ENCODE results near the gene CHMP4A.
"Not testable (repeated sequence)": the region's sequence is repeated elsewhere in the genome, so short reads cannot be mapped to it uniquely, and the experiment has no call there.

Gene CHMP4A

DNA sequence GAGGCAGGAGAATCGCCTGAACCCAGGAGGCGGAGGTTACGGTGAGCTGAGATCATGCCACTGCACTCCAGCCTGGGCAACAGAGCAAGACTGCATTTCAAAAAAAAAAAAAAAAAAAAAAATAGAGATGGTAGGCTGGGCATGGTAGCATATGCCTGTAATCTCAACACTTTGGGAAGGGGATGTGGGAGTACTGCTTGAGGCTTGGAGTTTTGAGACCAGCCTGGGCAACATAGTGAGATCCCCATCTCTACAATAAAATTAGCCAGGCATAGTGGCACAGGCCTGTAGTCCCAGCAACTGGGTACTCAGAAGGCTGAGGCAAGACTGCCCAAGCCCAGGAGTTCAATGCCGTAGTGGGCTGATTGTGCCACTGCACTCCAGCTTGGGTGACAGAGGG is 9.7 kb upstream of the CHMP4A start:
- not testable (repeated sequence) for DNase-seq

DNA sequence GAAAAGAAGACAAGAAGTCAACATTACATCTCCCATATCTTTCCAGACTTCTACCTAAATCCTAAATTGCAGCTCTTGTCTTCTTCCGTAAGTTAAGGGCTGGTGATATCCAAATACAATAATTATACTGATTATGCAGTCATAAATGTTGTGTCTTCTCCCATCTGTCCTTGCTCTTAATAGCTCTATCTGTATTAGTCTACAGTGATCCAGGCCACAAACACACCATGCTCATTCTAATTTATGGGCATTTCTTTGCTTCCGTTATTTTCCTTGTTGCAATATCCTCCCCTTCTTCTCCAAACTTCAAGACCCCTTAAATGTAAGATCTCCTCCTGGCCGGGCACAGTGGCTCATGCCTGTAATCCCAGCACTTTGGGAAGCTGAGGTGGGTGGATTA is 6.2 kb upstream of the CHMP4A start:
- DNase-seq: no peak

DNA sequence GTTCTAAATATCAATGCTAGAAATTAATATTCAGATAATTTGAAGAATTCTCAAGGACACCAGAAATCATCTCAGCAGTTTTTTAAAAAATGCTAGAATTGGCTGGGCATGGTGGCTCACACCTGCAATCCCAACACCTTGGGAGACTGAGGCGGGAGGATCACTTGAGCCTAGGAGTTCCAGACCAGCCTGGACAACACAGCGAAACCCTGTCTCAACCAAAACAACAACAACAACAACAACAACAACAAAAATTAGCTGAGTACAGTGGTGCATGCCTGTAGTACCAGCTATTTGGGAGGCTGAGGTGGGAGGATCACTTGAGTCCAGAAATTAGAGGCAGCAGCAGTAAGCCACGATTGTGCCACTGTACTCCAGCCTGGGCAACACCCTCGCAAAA is 5.8 kb upstream of the CHMP4A start:
- no peak for DNase-seq

DNA sequence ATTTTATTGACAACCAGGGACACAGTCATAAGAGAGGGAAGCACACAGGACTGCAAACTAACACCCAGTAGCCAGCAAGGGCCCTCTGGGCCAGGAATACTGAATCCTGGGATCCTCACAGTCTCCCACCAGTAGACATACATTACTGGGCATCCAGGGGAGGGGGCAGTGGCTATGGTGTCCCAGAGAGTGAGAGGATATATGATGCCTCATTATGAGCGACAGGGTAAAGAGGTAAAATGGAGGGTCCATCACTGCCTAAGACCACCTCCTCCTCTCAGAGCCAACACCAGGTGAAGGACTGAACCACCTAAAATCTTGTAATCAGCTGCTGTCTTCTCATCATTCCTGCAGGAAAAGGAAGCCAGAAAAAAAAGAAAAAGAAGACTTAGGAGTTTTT is 3.6 kb upstream of the CHMP4A start:
- DNase-seq: not testable (repeated sequence)

DNA sequence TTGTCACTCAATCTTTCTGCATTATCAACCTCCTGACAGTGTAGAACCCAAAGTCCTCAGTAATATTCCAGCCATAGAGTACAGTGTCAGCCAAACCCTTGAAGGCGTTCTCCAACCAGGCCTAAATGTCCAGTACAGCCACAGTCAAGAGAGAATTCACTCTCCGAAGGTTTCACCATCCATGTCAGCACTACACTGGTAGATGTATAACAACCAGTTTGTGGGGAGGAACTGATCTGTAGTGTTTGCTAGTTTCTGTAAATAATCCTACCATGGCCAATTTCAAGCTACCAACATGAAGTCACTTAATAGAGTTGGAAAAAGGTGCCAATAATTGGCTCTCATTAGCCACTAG is 3.0 kb upstream of the CHMP4A start:
- DNase-seq: no peak

DNA sequence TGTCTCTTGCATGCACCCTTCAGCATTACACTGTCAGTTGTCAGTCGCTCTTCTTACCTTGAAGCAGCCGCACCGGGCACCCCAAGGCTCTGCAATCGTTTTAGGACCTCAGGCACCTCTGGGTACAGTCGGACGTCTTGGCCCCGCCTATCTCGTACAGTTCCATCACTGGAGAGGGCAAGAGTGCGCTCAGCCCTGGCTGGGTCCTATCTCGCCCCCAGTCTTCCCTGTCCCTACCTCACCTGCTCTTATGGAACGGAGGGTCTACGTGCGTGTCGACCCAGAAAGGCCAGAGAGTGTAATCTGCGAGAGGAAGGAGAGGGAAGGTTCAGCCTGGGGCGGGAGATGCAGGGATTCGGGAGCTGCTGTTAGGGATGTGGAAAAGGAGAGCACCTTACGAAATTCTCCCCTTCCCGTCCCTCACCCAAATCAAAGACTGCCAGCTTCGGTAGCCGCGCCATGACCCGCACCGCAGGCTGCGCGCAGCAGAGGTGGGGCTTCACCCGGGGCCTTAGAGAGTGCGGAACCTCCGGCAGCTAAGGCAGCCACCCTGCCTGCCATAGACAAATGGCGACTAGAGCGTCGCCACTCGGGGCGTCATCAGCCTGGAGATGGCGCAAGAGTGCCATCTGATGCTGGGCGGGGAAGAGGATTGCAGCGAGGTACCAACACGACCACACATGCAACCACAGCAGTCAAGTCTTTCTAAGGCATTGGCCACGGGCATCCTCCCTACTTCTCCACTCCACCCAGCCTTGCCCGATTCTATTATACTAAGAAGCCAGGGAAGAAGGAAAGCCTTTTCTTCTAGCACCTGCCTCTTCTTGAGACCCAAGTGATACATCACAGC is 2.4 kb upstream of the CHMP4A start, which contains the start of gene MDP1:
TSS of gene MDP1 (minus strand) at position 572 of the 850 bp plus-strand sequence. CDS start at position 461, 111 bp downstream.
- peak; percentile 90 for DNase-seq

DNA sequence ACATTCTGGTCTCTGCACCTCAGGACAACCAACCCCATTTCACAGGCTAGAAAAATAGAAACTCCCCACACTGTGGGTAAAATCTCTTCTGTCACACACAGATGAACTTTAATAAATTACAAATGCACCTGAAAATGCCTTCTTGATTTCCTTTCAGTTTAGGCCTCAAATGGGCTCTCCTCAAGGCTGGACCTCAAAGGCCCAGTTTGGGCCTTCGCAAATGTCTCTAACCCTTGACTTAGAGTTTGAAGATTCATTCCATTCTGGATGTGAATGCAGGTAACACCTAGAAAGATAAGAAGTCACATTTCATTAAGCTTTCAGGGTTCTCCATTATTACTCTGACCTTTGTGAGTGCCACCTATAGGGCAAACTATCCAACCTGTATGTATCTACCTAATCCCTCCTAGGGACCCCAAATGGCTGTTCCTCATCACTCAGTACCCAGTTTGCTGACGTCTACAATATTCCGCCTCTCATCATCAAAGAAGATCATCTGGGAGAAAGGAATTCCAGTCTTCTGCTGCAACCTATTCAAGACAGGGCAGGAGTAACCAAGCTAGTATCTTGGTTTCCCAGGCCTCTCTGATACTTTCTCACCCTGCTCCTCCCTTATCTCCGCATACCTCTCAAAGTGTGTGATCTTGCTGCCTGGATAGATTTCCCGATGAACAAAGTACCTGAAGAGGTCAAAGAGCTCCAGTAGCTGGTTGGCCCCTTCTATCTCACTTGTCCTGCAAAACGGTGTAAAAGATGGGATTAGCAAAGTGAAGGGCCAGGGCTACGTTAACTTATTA is 776 bp upstream of the CHMP4A start:
- DNase-seq: no peak

DNA sequence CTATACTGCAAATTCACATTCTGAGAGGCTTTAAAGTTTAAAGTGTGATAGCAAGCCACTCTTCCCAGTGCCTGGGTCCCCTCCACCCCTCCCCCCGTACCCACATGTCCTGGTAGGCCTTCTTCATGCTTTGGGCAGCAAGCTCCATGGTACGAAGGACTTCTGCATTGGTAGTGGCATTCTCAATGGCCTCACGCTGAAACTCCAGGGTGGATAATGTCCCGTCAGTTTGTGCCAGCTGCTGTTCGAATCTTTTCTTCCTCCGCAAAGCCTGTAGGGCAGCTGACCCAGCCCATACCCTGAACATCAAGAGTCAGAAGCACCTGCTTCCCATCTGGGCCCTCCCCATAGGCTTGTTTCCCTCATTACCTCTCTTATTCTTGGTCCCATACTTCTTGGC is 2.0 kb downstream of the CHMP4A start:
- no peak for DNase-seq

DNA sequence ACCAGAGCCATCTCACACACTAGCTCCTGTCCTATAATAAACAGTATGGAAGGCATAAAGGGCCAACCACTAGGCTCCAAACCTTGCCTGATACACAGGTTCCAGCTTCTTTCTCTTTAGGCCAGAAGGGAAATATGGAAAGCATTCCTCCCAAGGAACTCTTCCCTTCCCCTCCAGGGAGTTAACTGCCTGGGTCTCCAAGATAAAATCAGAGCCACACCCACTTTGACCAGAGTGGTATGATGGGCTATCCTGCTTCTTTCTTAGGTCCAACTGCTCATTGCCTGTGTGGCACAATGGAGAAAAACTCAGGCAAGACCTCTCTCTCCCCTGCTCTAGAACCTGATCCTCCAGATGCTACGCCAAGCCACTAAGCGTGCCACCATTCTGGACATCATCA is 5.7 kb downstream of the CHMP4A start:
- DNase-seq: no peak

DNA sequence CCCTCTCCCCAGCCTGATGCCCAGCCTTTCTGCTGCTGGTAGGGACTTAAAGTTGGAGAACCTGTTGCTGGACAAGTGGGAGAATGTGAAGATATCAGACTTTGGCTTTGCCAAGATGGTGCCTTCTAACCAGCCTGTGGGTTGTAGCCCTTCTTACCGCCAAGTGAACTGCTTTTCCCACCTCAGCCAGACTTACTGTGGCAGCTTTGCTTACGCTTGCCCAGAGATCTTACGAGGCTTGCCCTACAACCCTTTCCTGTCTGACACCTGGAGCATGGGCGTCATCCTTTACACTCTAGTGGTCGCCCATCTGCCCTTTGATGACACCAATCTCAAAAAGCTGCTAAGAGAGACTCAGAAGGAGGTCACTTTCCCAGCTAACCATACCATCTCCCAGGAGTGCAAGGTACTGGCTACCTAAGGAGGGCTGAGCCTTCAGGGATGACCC is 6.2 kb downstream of the CHMP4A start:
- peak; percentile 15 for DNase-seq

DNA sequence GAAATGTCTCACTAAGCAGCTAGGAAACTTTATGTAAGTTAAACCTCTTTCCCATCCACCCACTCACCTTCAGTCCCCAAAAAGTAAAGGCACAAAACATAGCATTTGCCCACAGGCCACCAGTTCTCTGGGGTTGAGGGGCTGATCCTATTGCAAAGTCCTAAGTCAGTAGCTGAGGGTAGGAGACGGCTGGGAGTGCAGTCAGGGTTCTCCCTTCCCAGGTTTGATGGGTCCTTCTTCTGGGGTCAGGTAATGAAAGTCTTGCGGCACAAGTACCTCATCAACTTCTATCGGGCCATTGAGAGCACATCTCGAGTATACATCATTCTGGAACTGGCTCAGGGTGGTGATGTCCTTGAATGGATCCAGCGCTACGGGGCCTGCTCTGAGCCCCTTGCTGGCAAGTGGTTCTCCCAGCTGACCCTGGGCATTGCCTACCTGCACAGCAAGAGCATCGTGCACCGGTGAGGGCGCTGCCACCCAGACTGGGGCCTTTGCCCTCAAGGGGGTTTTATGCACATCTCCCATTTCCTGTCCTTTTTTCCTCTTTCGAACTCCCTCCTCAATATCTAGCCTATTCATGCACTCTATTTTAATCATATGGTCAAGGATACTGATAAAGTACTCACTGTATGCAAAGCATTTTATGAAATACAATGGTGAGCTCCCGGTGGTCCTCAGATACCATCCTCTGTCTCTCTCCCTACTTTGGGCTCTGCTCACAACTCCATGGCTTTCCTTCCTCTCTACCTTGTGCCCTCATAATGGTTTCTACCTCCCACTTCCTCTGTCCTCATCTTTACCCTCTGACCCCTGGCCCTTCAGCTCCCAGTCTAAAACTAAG is 6.8 kb downstream of the CHMP4A start:
- DNase-seq: no peak

DNA sequence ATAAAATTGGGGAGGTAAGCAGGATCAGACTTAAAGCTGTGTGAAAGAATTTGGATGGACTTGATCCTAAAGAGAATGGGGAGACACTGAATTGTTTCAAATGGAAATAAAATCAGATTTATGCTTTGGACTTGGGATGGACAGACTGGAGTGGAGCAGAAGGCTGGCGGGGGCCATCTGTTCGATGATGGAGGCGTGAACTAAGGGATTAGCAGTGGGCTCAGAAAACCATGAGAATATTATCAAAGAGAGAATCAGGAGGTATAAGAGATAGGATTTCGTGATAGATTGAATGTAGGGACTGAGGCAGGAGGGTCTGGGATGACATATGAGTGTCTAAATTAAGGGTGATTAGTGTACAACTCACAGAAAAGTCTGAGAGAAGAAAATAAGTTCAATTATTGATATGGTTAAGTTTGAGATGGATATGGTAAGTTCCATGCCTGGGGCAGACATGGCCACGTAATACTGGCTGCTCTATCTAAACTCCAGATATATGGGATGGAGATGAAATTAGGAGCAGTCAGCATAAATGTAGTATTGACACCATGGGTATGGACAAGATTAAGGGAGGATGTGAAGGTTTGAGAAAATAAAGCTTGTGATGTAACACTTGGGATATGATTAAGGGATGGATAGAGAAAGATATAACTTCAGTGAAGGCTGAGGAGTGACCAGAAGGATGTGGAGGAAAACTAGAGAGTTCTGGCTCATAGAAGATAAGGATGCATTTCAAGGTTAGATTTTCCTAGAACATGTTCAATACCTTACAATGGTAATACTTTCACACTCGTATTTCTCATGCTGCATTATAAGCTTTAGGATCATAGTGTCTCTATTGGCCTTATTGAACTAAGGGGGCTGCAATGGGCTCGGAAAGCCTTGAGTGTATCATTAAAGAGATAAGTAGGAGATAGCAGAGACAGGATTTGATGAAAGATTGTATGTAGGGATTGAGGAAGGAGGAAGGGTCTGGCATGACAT is 8.8 kb downstream of the CHMP4A start:
- no peak for DNase-seq

DNA sequence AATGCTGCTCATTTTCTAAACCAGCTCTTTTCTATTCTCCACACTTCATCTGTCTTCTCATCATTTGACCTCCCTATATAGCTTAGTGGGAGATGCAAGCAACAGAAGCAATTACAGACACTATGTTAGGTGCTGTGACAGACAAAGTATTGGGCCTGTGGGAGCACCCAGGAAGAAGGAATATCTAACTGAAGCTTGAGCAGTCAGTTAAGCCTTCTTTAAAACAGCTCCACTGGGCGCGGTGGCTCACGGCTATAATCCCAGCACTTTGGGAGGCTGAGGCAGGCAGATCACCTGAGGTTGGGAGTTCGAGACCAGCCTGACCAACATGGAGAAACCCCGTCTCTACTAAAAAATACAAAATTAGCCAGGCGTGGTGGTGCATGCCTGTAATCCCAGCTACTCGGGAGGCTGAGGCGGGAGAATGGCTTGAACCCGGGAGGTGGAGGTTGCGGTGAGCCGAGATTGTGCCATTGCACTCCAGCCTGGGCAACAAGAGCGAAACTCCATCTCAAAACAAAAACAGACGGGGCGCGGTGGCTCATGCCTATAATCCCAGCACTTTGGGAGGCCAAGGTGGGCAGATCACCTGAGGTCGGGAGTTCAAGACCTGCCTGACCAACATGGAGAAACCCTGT is 9.9 kb downstream of the CHMP4A start:
- not testable (repeated sequence) for DNase-seq

DNA sequence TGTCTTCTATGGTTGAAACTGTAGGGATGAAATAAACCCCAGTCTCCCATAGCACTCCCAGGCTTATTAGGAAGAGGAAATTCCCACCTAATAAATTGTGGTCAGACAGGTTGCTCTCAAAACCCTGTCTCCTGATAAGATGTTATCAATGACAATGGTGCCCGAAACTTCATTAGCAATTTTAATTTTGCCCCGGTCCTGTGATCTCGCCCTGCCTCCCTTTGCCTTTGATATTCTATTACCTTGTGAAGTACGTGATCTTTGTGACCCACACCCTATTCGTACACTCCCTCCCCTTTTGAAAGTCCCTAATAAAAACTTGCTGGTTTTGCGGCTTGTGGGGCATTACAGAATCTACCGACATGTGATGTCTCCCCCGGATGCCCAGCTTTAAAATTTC is 10.8 kb downstream of the CHMP4A start:
- not testable (repeated sequence) for DNase-seq

DNA sequence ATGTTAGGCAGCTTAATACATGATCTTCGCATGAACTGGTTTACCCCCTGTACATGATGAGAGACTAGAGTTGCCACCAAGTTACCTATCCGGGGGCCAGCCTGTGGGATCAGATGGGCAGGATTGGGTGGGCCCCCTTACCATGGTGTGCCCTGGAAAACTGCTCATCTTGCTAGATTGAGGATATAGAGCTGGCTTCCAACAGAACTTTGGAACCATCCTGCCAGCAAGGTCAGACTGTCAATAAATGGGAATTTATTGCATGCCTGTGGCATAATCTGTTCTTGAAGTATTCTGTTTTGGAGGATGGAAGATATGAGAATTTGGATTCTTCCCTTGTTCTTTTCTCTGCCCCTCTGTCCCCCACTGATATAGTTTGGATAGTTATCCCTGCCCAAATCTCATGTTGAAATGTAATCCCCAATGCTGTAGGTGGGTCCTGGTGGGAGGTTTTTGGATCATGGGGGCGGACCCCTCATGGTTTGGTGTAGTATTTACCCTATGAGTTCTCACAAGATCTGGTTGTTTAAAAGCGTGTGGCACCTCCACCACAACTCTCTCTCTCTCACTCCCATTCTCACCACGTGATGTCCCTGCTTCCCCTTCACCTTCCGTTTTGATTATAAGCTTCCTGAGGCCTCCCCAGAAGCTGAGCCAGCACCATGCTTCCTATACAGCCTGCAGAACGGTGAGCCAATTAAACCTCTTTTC is 14.3 kb downstream of the CHMP4A start:
- no peak for DNase-seq

DNA sequence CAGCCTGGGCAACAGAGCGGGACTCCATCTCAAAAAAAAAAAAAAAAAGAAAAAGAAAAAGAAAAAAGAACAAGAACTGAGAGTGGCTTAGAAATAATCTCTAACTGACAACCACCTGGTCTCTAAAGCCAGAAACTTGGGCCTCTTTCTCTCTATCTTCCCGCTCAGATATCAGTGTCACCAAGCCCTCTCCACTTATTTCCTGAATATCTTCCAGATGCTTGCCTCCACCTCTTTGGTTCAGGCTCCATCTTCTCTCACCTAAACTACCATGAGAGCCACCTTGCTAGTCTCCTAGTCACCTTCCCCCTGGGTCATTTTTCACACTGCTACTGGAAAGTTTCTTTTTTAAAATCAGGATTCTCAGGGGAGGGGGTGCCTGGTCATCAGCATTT is 16.2 kb downstream of the CHMP4A start:
- no peak for DNase-seq

DNA sequence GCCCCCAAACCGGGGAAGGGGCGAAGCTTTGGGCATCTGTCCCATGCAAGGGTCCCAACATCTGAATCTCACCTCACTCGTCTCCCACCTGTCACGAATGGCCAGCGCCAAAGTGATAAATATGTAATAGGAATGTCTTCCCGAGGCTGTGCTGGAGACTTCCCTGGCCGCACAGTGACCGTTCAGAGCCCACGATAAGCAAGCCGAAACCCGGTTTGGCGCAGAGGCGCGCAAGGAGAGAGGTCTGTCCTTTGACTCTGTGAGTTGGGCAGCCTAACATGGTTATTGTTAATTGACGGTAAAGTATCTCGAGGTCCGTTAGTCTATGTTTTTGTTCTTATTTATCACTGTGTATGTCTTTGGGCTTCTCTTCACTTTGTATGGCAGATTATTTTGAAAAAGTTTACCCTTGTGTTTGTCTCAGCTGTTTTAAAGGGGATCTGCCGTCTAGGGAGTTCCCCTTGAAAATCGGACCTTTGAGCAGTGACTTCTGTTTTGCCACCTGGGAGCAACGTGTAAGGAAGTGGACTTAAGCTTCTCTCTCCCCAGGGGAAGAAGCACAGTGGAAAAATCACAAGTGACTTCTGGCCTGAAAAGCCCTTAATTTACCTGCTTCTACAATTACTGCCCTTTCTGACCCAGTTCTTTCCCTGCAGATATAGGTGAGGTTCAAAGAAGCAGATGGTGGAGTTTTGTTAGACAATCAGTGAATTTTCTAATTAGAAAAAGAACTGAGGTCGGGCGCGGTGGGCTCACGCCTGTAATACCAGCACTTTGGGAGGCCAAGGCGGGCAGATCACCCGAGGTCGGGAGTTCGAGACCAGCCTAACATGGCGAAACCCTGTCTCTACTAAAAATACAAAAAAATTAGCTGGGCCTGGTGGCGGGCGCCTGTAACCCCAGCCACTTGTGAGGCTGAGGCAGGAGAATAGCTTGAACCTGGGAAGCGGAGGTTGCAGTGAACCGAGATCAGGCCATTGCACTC is 16.9 kb downstream of the CHMP4A start:
- no peak for DNase-seq

DNA sequence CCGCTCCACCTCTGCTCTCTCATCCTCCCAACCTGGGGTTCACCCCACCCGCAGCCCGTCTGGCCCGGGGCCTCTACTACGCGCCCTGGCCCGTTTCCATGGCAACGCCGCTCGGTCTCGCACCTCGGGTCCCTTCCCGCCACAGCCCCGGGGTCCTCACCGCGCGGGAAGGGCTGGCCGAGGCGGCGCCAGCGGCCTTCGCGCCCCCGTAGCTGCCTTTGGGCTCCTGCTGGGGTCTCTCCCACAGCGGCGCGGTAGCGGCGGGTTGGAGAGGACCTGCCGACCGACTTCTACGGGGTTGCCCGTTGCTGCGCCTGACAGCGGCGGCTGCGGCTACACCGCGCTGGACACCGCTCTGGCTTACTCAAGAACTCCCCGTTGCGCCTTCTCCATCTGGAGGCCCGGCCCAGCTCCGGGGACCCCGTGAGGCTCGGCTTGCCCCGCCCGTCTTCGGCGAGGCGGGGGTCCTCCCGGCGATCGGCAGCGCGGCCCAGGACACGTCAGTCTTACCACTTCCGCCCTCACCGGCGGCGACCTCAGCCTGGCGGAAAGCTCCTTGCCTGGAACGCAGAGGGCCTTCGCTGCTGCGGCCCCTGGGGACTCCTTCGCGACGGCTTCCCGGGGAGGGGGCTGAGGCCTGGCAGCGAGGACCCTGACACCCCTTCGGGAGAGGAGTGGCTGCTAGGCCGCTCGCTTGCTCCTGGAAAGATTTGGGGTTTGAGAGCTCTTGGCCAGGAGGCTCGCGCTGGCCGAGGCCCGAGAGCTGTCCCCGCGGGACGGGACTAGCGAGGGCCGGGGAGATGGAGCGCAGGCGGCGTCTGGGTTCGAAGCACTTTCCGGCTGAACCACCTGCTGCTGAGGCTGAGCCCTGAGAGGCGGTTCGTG is 17.9 kb downstream of the CHMP4A start, which contains the start of gene TM9SF1:
TSS of gene TM9SF1 (minus strand) at position 256 of the 885 bp plus-strand sequence. CDS start 422 bp downstream, outside the sequence.
- DNase-seq: peak; percentile 90

Measured in CD4-positive, alpha-beta T cell treated with Interleukin-4 for 4 hours (primary cell).